T-helper 22 cell (primary cell): ENCODE data around the gene TBX15.

Experiments
- DNase-seq: peaks from one replicate; pipeline ENCODE4 v3.0.0-alpha.2; 2020; ENCODE audit warnings: low read depth

TBX15 gene

GRCh38 chr1:119001181-119002027, 13.3 kb upstream of the TBX15 start:
- DNase-seq: no peak

GRCh38 chr1:119000371-119001180, 12.4 kb upstream of the TBX15 start:
- DNase-seq: no peak

- no peak for DNase-seq
These were observed 11.4 kb upstream of the TBX15 start for GRCh38 chr1:118999348-119000071.

- no peak for DNase-seq
These were observed 10.0 kb upstream of the TBX15 start for GRCh38 chr1:118998171-118998570.

- no peak for DNase-seq
These were observed 9.1 kb upstream of the TBX15 start for GRCh38 chr1:118997225-118997624.

GRCh38 chr1:118995312-118996016, 7.3 kb upstream of the TBX15 start:
- DNase-seq: no peak

GRCh38 chr1:118993700-118994026, 5.5 kb upstream of the TBX15 start:
- DNase-seq: no peak

GRCh38 chr1:118992868-118993699, 4.9 kb upstream of the TBX15 start:
- no peak for DNase-seq

- no peak for DNase-seq
These were observed 4.2 kb upstream of the TBX15 start for GRCh38 chr1:118992237-118992825.

GRCh38 chr1:118991448-118991847, 3.3 kb upstream of the TBX15 start:
- no peak for DNase-seq

GRCh38 chr1:118990513-118991152, 2.5 kb upstream of the TBX15 start:
- DNase-seq: no peak

- DNase-seq: no peak
These were observed 1.8 kb upstream of the TBX15 start for GRCh38 chr1:118989878-118990378.

- DNase-seq: no peak
These were observed 1.1 kb upstream of the TBX15 start for GRCh38 chr1:118989006-118989815.

- DNase-seq: no peak
These were observed 516 bp downstream of the TBX15 start for GRCh38 chr1:118987468-118988185.

- DNase-seq: no peak
These were observed 1.3 kb downstream of the TBX15 start for GRCh38 chr1:118986555-118987467.

GRCh38 chr1:118985640-118986554, 2.2 kb downstream of the TBX15 start:
- no peak for DNase-seq
